CD14-positive monocyte (primary cell): Measurements from ENCODE around the gene POLD3. TPM values are rescaled to one million over a fixed set of nuclear protein-coding genes. Genes with fewer than 3 reads are reported as not detected.

Source experiments
- DNase-seq, 3 donors: peaks; one replicate each; pipeline ENCODE4 v3.0.0-alpha.2; 2011 to 2022
- H2AFZ ChIP-seq: 2 replicates; pipeline ENCODE4 v1.6.0; 2012; ENCODE audit warnings: mild to moderate bottlenecking, low read depth, low read length, inconsistent platforms; ENCODE audit not compliant: insufficient read depth, poor library complexity, severe bottlenecking
- H3K27ac ChIP-seq, 2 donors: 1 replicate in 1 of 2; 2 replicates in 1 of 2; pipeline ENCODE4 v1.5.1; 2012 to 2013; ENCODE audit warnings: low read length in 2 of 2, control low read depth in 1 of 2, inconsistent platforms in 1 of 2, low read depth in 1 of 2, mild to moderate bottlenecking in 1 of 2
- H3K27me3 ChIP-seq, 2 donors: one replicate each; pipeline versions ENCODE4 v1.6.0 to v1.6.1; 2011 to 2013; ENCODE audit warnings: low read length in 2 of 2; ENCODE audit not compliant: control insufficient read depth in 2 of 2, insufficient read depth in 2 of 2
- H3K36me3 ChIP-seq, 2 donors: replicated peaks in 1 of 2; 1 replicate in 1 of 2; 2 replicates in 1 of 2; pipeline versions ENCODE4 v1.5.1 to v1.6.1; 2012 to 2013; ENCODE audit warnings: low read length in 2 of 2, control low read depth in 1 of 2, inconsistent platforms in 1 of 2, mild to moderate bottlenecking in 1 of 2; ENCODE audit not compliant: insufficient read depth in 2 of 2, control insufficient read depth in 1 of 2
- H3K4me1 ChIP-seq, 2 donors: 1 replicate in 1 of 2; 2 replicates in 1 of 2; pipeline versions ENCODE4 v1.5.1 to v1.6.1; 2012 to 2013; ENCODE audit warnings: low read length in 2 of 2, control low read depth in 1 of 2, inconsistent platforms in 1 of 2, mild to moderate bottlenecking in 1 of 2, moderate library complexity in 1 of 2; ENCODE audit not compliant: insufficient read depth in 2 of 2, control insufficient read depth in 1 of 2
- H3K4me2 ChIP-seq: replicated peaks from 2 replicates; pipeline ENCODE3; 2012; ENCODE audit warnings: low read length, moderate library complexity, mild to moderate bottlenecking; ENCODE audit not compliant: poor library complexity, severe bottlenecking; ENCODE audit errors: extremely low read depth
- H3K4me3 ChIP-seq, 3 experiments: fragments of 200-600 bp in 1 of 3; sonication (generic) in 1 of 3; replicated peaks in 1 of 3; 1 replicate in 2 of 3; 2 replicates in 1 of 3; pipeline ENCODE4 v1.5.1; 2011 to 2013; ENCODE audit warnings: low read length in 3 of 3, mild to moderate bottlenecking in 3 of 3, control low read depth in 2 of 3, low read depth in 2 of 3, inconsistent platforms in 1 of 3, moderate library complexity in 1 of 3
- H3K79me2 ChIP-seq: 2 replicates; pipeline ENCODE4 v1.6.0; 2012; ENCODE audit warnings: mild to moderate bottlenecking, control low read depth, inconsistent platforms, low read length, moderate library complexity; ENCODE audit not compliant: insufficient read depth
- H3K9ac ChIP-seq: 2 replicates; pipeline ENCODE4 v1.6.0; 2017; ENCODE audit warnings: low read length, mild to moderate bottlenecking; ENCODE audit not compliant: insufficient read depth, poor library complexity, severe bottlenecking
- H3K9me3 ChIP-seq, 2 donors: replicated peaks in 1 of 2; 1 replicate in 1 of 2; 2 replicates in 1 of 2; pipeline versions ENCODE4 v1.5.1 to v1.6.1; 2012 to 2013; ENCODE audit warnings: low read length in 2 of 2, control low read depth in 1 of 2; ENCODE audit not compliant: control insufficient read depth in 1 of 2, insufficient read depth in 1 of 2
- H4K20me1 ChIP-seq: 2 replicates; pipeline ENCODE4 v1.6.0; 2012; ENCODE audit warnings: mild to moderate bottlenecking, low read length, control low read depth, moderate library complexity; ENCODE audit not compliant: insufficient read depth
- H3K27ac Mint-ChIP-seq, 7 donors: one replicate each; pipeline ENCODE4 v1.8.0; 2020; ENCODE audit warnings: mild to moderate bottlenecking in 7 of 7, mixed read lengths in 7 of 7, moderate library complexity in 6 of 7, inconsistent platforms in 2 of 7
- H3K27me3 Mint-ChIP-seq, 3 donors: one replicate each; pipeline ENCODE4 v1.8.0; 2021 to 2022; ENCODE audit warnings: low read depth in 3 of 3, mild to moderate bottlenecking in 3 of 3, mixed read lengths in 3 of 3, moderate library complexity in 3 of 3, inconsistent platforms in 1 of 3
- H3K36me3 Mint-ChIP-seq, 2 donors: one replicate each; pipeline ENCODE4 v1.8.0; 2020; ENCODE audit warnings: mixed read lengths in 2 of 2, inconsistent platforms in 1 of 2, mild to moderate bottlenecking in 1 of 2
- H3K4me1 Mint-ChIP-seq: one replicate; pipeline ENCODE4 v1.8.0; 2020; ENCODE audit warnings: mild to moderate bottlenecking, mixed read lengths
- H3K4me3 Mint-ChIP-seq, 2 donors: one replicate each; pipeline ENCODE4 v1.8.0; 2020; ENCODE audit warnings: mild to moderate bottlenecking in 2 of 2, mixed read lengths in 2 of 2, moderate library complexity in 1 of 2
- H3K9me3 Mint-ChIP-seq, 7 donors: one replicate each; pipeline ENCODE4 v1.8.0; 2020 to 2022; ENCODE audit warnings: mixed read lengths in 7 of 7, mild to moderate bottlenecking in 6 of 7, moderate library complexity in 6 of 7, inconsistent platforms in 2 of 7
- WGBS: methylation state at CpG from one replicate; pipeline ENCODE4 v1.1.5; 2013; ENCODE audit warnings: missing lambda C conversion rate; ENCODE audit not compliant: insufficient coverage; 5-methylcytosine and 5-hydroxymethylcytosine counted together
- intact Hi-C, 2 donors: fragments of 100-400 bp; cut with micrococcal nuclease; formaldehyde crosslinking; loops; one replicate each; pipeline versions ENCODE4 v1.15.0 to v1.15.1; 2023
- polyA plus RNA-seq, 3 donors: library from polyadenylated mRNA; depleted of rRNA in 1 of 3; unstranded in 2 of 3; stranded (reverse) in 1 of 3; fragments of 300-500 nt in 2 of 3; fragments of >200 nt in 1 of 3; fragmentation: Illumina TruSeq in 2 of 3; gene quantifications; 1 replicate in 2 of 3; 2 replicates in 1 of 3; pipeline ENCODE4 v1.2.3, GENCODE V29; 2012 to 2021
- TF ChIP-seq, protein P1 (sequence below): fragments of 200-600 bp; IDR thresholded peaks from one replicate; pipeline ENCODE4 v1.8.0; 2022; ENCODE audit warnings: antibody characterized with exemption, mild to moderate bottlenecking

POLD3 gene
- polyA plus RNA-seq, 3 donors, result 11.3 to 29.9 (median 26.2) TPM

- H3K9me3 ChIP-seq, result no peaks in the 10 kb centered on the region
- H4K20me1 ChIP-seq, result peaks cover 3% of the 10 kb centered on the region
- H3K27me3 Mint-ChIP-seq, result no peaks in the 10 kb centered on the region
- H3K79me2 ChIP-seq, result peaks cover 45% of the 10 kb centered on the region
- no peaks in the 10 kb centered on the region for H3K9me3 Mint-ChIP-seq
- no peak overlapping the region for H3K4me2 ChIP-seq
- H3K27me3 ChIP-seq, result no peaks in the 10 kb centered on the region
- H3K4me1 Mint-ChIP-seq, result no peaks in the 10 kb centered on the region
- TF ChIP-seq, protein P1, sequence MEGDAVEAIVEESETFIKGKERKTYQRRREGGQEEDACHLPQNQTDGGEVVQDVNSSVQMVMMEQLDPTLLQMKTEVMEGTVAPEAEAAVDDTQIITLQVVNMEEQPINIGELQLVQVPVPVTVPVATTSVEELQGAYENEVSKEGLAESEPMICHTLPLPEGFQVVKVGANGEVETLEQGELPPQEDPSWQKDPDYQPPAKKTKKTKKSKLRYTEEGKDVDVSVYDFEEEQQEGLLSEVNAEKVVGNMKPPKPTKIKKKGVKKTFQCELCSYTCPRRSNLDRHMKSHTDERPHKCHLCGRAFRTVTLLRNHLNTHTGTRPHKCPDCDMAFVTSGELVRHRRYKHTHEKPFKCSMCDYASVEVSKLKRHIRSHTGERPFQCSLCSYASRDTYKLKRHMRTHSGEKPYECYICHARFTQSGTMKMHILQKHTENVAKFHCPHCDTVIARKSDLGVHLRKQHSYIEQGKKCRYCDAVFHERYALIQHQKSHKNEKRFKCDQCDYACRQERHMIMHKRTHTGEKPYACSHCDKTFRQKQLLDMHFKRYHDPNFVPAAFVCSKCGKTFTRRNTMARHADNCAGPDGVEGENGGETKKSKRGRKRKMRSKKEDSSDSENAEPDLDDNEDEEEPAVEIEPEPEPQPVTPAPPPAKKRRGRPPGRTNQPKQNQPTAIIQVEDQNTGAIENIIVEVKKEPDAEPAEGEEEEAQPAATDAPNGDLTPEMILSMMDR, result no peak
- H3K4me3 ChIP-seq, result no peak overlapping the region
- no peak overlapping the region for H3K27ac Mint-ChIP-seq
- DNase-seq, result no peak
- H3K36me3 ChIP-seq, result peaks cover 67 to 87% of the 10 kb centered on the region in 2 donors
- H3K9ac ChIP-seq, result no peak overlapping the region
- H3K36me3 Mint-ChIP-seq, result peaks cover 30 to 44% of the 10 kb centered on the region in 2 donors
- no peak overlapping the region for H3K4me3 Mint-ChIP-seq
- peak overlapping the region in 1 of 2 donors; percentile 32 for H3K27ac ChIP-seq
- no peaks in the 10 kb centered on the region for H3K4me1 ChIP-seq
- 100% methylated on average over 2 of the region's 4 CpGs for WGBS
- intact Hi-C loops, result no loop called here
- H2AFZ ChIP-seq, result no peak overlapping the region
These were observed 10.5 kb downstream of the POLD3 start for GRCh38 chr11:74602637-74603556.

- H3K4me2 ChIP-seq, result no peak overlapping the region
- no peaks in the 10 kb centered on the region for H3K4me1 Mint-ChIP-seq
- H3K27ac ChIP-seq, result peak overlapping the region in 1 of 2 donors; percentile 32
- no peak overlapping the region for H3K4me3 ChIP-seq
- peaks cover 68 to 87% of the 10 kb centered on the region in 2 donors for H3K36me3 ChIP-seq
- peaks cover 3% of the 10 kb centered on the region for H4K20me1 ChIP-seq
- H3K9me3 ChIP-seq, result no peaks in the 10 kb centered on the region
- H3K9me3 Mint-ChIP-seq, result no peaks in the 10 kb centered on the region
- no peaks in the 10 kb centered on the region for H3K27me3 ChIP-seq
- H3K36me3 Mint-ChIP-seq, result peaks cover 30 to 46% of the 10 kb centered on the region in 2 donors
- H3K4me3 Mint-ChIP-seq, result no peak overlapping the region
- TF ChIP-seq, protein P1, result no peak
- DNase-seq, result no peak
- no peaks in the 10 kb centered on the region for H3K4me1 ChIP-seq
- no peak overlapping the region for H3K9ac ChIP-seq
- H3K79me2 ChIP-seq, result peaks cover 45% of the 10 kb centered on the region
- H2AFZ ChIP-seq, result no peak overlapping the region
- intact Hi-C loops, result no loop called here
- no peak overlapping the region for H3K27ac Mint-ChIP-seq
- WGBS, result no CpG with 5 or more reads among the region's 1 CpG
- no peaks in the 10 kb centered on the region for H3K27me3 Mint-ChIP-seq
These were observed 11.5 kb downstream of the POLD3 start for GRCh38 chr11:74603845-74604244.
